ENCODE data around the gene MTERF4.

MTERF4 gene

GRCh38 chr2:241062389-241063092 lies 39.5 kb downstream of the MTERF4 start:
- TF ChIP-seq SPI1 (IDR thresholded peaks at IDR 0.05; ENCODE audit: low read depth, low read length): no peak
- no peak for TF ChIP-seq POLR2A (IDR thresholded peaks at IDR 0.05; ENCODE audit: low read depth, low read length)
- TF ChIP-seq PAX5 (IDR thresholded peaks at IDR 0.05; ENCODE audit: insufficient read depth, low read length, severe bottlenecking): no peak
- no peak for TF ChIP-seq POLR2AphosphoS5 (IDR thresholded peaks at IDR 0.05; ENCODE audit: low read depth, low read length)
- TF ChIP-seq POU2F2 (IDR thresholded peaks at IDR 0.05; ENCODE audit: low read depth, low read length): no peak
- no peak for TF ChIP-seq TAF1 (IDR thresholded peaks at IDR 0.05; ENCODE audit: low read depth, low read length)
- no peak for DNase-seq (ENCODE audit: insufficient read length, low spot score)
- FAIRE-seq: no peak

GRCh38 chr2:241061275-241061674 lies 40.8 kb downstream of the MTERF4 start:
- TF ChIP-seq POU2F2 (IDR thresholded peaks at IDR 0.05; ENCODE audit: low read depth, low read length): no peak
- TF ChIP-seq POLR2A (IDR thresholded peaks at IDR 0.05; ENCODE audit: low read depth, low read length): no peak
- TF ChIP-seq PAX5 (IDR thresholded peaks at IDR 0.05; ENCODE audit: insufficient read depth, low read length, severe bottlenecking): no peak
- no peak for TF ChIP-seq SPI1 (IDR thresholded peaks at IDR 0.05; ENCODE audit: low read depth, low read length)
- DNase-seq (ENCODE audit: insufficient read length, low spot score) (no peak), FAIRE-seq (no peak)

- TF ChIP-seq SPI1 (IDR thresholded peaks at IDR 0.05; ENCODE audit: low read depth, low read length) (no peak), POLR2AphosphoS5 (IDR thresholded peaks at IDR 0.05; ENCODE audit: low read depth, low read length) (no peak), PAX5 (IDR thresholded peaks at IDR 0.05; ENCODE audit: insufficient read depth, low read length, severe bottlenecking) (no peak), TAF1 (IDR thresholded peaks at IDR 0.05; ENCODE audit: low read depth, low read length) (no peak)
- DNase-seq (ENCODE audit: insufficient read length, low spot score) (no peak), FAIRE-seq (no peak)
Measured at GRCh38 chr2:241053576-241054251, 48.4 kb downstream of the MTERF4 start.

- DNase-seq (ENCODE audit: insufficient read length, low spot score) (no peak), FAIRE-seq (no peak)
- no peak for TF ChIP-seq POLR2AphosphoS5 (IDR thresholded peaks at IDR 0.05; ENCODE audit: low read depth, low read length)
- no peak for TF ChIP-seq TAF1 (IDR thresholded peaks at IDR 0.05; ENCODE audit: low read depth, low read length)
- TF ChIP-seq POLR2A (IDR thresholded peaks at IDR 0.05; ENCODE audit: low read depth, low read length): no peak
- no peak for TF ChIP-seq PAX5 (IDR thresholded peaks at IDR 0.05; ENCODE audit: insufficient read depth, low read length, severe bottlenecking)
- TF ChIP-seq POU2F2 (IDR thresholded peaks at IDR 0.05; ENCODE audit: low read depth, low read length): no peak
- no peak for TF ChIP-seq SPI1 (IDR thresholded peaks at IDR 0.05; ENCODE audit: low read depth, low read length)
Measured at GRCh38 chr2:241052677-241053360, 49.3 kb downstream of the MTERF4 start.

GRCh38 chr2:241051578-241052487 lies 50.3 kb downstream of the MTERF4 start:
- no peak for FAIRE-seq
- no peak for TF ChIP-seq POLR2AphosphoS5 (IDR thresholded peaks at IDR 0.05; ENCODE audit: low read depth, low read length)
- no peak for TF ChIP-seq POU2F2 (IDR thresholded peaks at IDR 0.05; ENCODE audit: low read depth, low read length)
- TF ChIP-seq TAF1 (IDR thresholded peaks at IDR 0.05; ENCODE audit: low read depth, low read length): no peak
- TF ChIP-seq POLR2A (IDR thresholded peaks at IDR 0.05; ENCODE audit: low read depth, low read length): no peak
- no peak for TF ChIP-seq SPI1 (IDR thresholded peaks at IDR 0.05; ENCODE audit: low read depth, low read length)
- no peak for TF ChIP-seq PAX5 (IDR thresholded peaks at IDR 0.05; ENCODE audit: insufficient read depth, low read length, severe bottlenecking)
- DNase-seq (ENCODE audit: insufficient read length, low spot score): no peak

GRCh38 chr2:241050624-241051577 lies 51.2 kb downstream of the MTERF4 start:
- no peak for TF ChIP-seq POLR2A (IDR thresholded peaks at IDR 0.05; ENCODE audit: low read depth, low read length)
- TF ChIP-seq PAX5 (IDR thresholded peaks at IDR 0.05; ENCODE audit: insufficient read depth, low read length, severe bottlenecking): no peak
- no peak for DNase-seq (ENCODE audit: insufficient read length, low spot score)
- FAIRE-seq: no peak

- FAIRE-seq (no peak), DNase-seq (ENCODE audit: insufficient read length, low spot score) (no peak)
- TF ChIP-seq POU2F2 (IDR thresholded peaks at IDR 0.05; ENCODE audit: low read depth, low read length): no peak
Measured at GRCh38 chr2:241049739-241050623, 52.1 kb downstream of the MTERF4 start.

- DNase-seq (ENCODE audit: insufficient read length, low spot score): no peak
- FAIRE-seq: no peak
- TF ChIP-seq POU2F2 (IDR thresholded peaks at IDR 0.05; ENCODE audit: low read depth, low read length) (no peak), TAF1 (IDR thresholded peaks at IDR 0.05; ENCODE audit: low read depth, low read length) (no peak), PAX5 (IDR thresholded peaks at IDR 0.05; ENCODE audit: insufficient read depth, low read length, severe bottlenecking) (no peak), SPI1 (IDR thresholded peaks at IDR 0.05; ENCODE audit: low read depth, low read length) (no peak), POLR2AphosphoS5 (IDR thresholded peaks at IDR 0.05; ENCODE audit: low read depth, low read length) (no peak), POLR2A (IDR thresholded peaks at IDR 0.05; ENCODE audit: low read depth, low read length) (no peak)
Measured at GRCh38 chr2:241048949-241049343, 53.1 kb downstream of the MTERF4 start.
